Effector memory CD4-positive, alpha-beta T cell (primary cell): Measurements from ENCODE around the gene CTNND2.

ENCODE experiments used
- DNase-seq, 3 donors: peaks; one replicate each; pipeline ENCODE4 v3.0.0-alpha.2; 2020
- H3K27ac ChIP-seq: 2 replicates; pipeline ENCODE4 v1.7.0; 2013; ENCODE audit warnings: mild to moderate bottlenecking, low read length, moderate library complexity; ENCODE audit not compliant: insufficient read depth, poor library complexity, severe bottlenecking
- H3K27me3 ChIP-seq: replicated peaks from 2 replicates; pipeline ENCODE4 v1.7.0; 2013; ENCODE audit warnings: mild to moderate bottlenecking, low read length; ENCODE audit not compliant: insufficient read depth, control insufficient read depth, poor library complexity, severe bottlenecking
- H3K36me3 ChIP-seq: 2 replicates; pipeline ENCODE4 v1.7.0; 2013; ENCODE audit warnings: mild to moderate bottlenecking, low read length, moderate library complexity; ENCODE audit not compliant: control insufficient read depth, insufficient read depth
- H3K4me1 ChIP-seq: 2 replicates; pipeline ENCODE4 v1.7.0; 2013; ENCODE audit warnings: low read length, mild to moderate bottlenecking; ENCODE audit not compliant: control insufficient read depth, insufficient read depth, poor library complexity, severe bottlenecking
- H3K4me3 ChIP-seq: 2 replicates; pipeline ENCODE4 v1.7.0; 2013; ENCODE audit warnings: low read length, low read depth, mild to moderate bottlenecking; ENCODE audit not compliant: insufficient read depth, poor library complexity, severe bottlenecking
- H3K9me3 ChIP-seq: 2 replicates; pipeline ENCODE4 v1.7.0; 2013; ENCODE audit warnings: mild to moderate bottlenecking, low read length, moderate library complexity; ENCODE audit not compliant: control insufficient read depth
- total RNA-seq, 3 donors: gene quantifications; one replicate each; lab custom pipeline; 2026; lab: John Stamatoyannopoulos, UW

Gene CTNND2
- total RNA-seq = 0 to 4.5 (median 0.69) reads per million in 3 donors

DNA sequence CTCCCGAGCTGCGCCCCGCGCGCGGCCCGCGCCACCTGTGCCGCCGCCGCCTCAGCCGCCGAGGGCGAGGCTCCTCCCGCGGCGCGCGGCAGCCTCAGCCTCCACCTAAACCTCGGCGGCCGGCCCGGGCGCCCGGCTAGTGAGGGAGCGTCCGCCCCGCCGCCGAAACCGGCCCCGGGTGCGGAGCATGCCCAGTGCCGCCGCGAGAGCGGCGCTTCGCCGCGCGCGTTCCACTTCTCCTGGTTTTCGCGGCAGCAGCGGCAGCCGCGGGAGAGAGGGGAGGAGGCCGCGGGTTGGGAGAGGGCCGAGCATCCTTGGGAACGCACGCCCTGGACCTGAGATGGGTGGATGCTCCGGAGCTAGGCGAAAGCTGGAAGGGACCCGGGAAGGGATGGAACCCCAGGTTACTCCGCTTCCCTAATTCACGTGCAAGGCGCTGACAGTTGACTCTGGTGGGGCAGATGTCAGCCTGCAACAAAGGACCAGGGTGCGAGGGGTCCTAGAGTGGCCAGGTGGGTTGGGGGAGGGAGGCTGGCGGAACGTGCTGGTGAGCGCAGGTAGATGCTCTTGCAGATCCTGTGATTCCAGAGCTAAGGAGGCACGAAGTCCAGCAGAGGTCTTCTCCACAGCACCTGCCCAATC is at the start of gene CTNND2:
Gene CTNND2, minus strand, starts transcription at position 182 of the 642 bp plus-strand sequence. CDS start 593 bp downstream, outside the sequence.
- Histone ChIP-seq H3K36me3 (no peaks in the 10 kb centered on the region), H3K4me1 (no peaks in the 10 kb centered on the region), H3K27me3 (no peaks in the 10 kb centered on the region), H3K27ac (no peak within 1 kb of the TSS), H3K4me3 (no peak within 1 kb of the TSS), H3K9me3 (no peaks in the 10 kb centered on the region)
- DNase-seq = no peak

DNA sequence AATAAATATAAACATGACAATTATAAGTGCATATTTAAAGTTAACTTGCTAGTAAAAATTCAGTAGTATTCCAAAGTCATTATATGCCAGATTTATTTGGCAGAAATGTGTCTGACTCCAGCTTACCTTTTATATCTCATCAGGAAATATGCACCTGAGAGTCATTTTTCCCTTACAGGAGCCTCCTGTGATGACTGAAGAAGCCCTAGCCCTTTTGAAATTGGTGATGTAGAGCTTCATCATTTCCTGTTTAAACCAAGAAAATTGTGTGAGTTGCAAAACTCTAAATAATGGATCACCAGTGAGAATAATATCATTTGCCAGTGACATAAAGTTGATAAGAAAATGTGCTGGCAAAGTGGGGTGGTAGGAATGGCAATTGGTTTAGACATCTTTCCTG is 42.1 kb upstream of the CTNND2 start:
- no peaks in the 10 kb centered on the region for H3K27me3 ChIP-seq
- H3K4me1 ChIP-seq = no peaks in the 10 kb centered on the region
- H3K4me3 ChIP-seq = no peak overlapping the region
- no peaks in the 10 kb centered on the region for H3K9me3 ChIP-seq
- no peak overlapping the region for H3K27ac ChIP-seq
- no peak for DNase-seq
- no peaks in the 10 kb centered on the region for H3K36me3 ChIP-seq

GRCh38 chr5:11941566-11941965 is 37.3 kb upstream of the CTNND2 start:
- Histone ChIP-seq H3K4me1 (no peaks in the 10 kb centered on the region), H3K9me3 (no peaks in the 10 kb centered on the region), H3K27me3 (no peaks in the 10 kb centered on the region), H3K36me3 (no peaks in the 10 kb centered on the region), H3K27ac (no peak overlapping the region), H3K4me3 (no peak overlapping the region)
- DNase-seq = no peak

DNA sequence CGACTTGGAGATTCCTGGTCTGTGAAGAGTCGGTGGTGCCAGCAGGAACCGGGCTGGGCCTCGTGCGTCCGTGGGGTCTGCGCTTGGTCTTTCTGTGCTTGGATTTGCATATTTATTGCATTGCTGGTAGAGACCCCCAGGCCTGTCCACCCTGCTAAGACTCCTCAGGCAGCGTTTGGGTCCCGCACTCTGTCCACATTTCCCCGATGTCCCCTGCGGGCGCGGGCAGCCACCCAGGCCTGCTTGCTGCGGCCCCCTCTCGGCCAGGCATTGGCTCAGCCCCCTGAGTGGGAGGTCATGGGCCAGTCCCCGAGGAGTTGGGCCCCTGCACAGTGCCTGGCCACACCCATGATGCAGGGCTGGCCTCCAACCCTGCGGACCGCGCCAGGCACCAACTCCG is 27.4 kb upstream of the CTNND2 start:
- no peaks in the 10 kb centered on the region for H3K4me1 ChIP-seq
- no peaks in the 10 kb centered on the region for H3K9me3 ChIP-seq
- no peak overlapping the region for H3K4me3 ChIP-seq
- H3K27ac ChIP-seq = no peak overlapping the region
- no peaks in the 10 kb centered on the region for H3K36me3 ChIP-seq
- H3K27me3 ChIP-seq = no peaks in the 10 kb centered on the region
- no peak for DNase-seq

GRCh38 chr5:11928909-11929308 is 24.7 kb upstream of the CTNND2 start:
- Histone ChIP-seq H3K27ac (no peak overlapping the region), H3K4me1 (no peaks in the 10 kb centered on the region), H3K4me3 (no peak overlapping the region), H3K36me3 (no peaks in the 10 kb centered on the region), H3K27me3 (no peaks in the 10 kb centered on the region), H3K9me3 (no peaks in the 10 kb centered on the region)
- no peak for DNase-seq

DNA sequence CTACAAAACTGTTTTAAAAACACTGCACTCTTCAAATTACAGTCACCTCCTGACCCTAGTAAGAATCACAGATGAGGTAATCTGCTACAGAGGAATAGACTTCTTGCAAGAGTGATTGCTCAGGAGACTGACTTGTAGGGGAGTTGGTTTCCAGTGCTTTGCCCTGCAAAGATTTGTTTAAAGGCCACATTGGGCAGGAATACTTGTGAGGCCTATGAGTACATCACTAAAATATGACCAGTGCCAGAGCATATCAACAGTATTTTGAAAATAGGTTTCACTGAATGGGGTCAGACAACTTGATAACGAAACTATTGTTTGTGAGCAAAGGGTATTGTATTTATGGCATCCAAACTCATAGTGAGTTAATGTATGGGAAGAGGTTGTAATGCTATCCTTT is 21.5 kb upstream of the CTNND2 start:
- H3K4me1 ChIP-seq = no peaks in the 10 kb centered on the region
- H3K27me3 ChIP-seq = no peaks in the 10 kb centered on the region
- no peaks in the 10 kb centered on the region for H3K9me3 ChIP-seq
- no peak for DNase-seq
- H3K36me3 ChIP-seq = no peaks in the 10 kb centered on the region
- H3K27ac ChIP-seq = no peak overlapping the region
- H3K4me3 ChIP-seq = no peak overlapping the region

DNA sequence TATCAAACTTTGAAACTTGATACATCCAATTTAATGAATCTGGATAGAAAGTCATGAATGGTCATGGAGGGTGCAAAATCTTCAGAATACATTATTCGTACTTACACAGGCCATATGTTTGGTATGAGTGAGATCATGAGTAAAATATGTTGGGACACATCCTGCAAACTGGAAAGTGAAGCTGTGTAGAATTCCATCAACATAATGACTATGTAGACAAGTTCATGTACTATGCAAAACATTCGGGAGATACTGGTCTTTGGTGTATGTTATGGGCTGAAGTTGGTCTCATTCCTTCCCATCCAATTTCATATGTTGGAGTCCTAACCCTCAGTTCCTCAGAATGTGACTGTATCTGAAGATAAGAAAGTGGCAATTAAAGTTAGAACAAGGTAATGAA is 18.1 kb upstream of the CTNND2 start:
- DNase-seq = no peak
- H3K27ac ChIP-seq = no peak overlapping the region
- H3K27me3 ChIP-seq = no peaks in the 10 kb centered on the region
- no peak overlapping the region for H3K4me3 ChIP-seq
- H3K4me1 ChIP-seq = no peaks in the 10 kb centered on the region
- no peaks in the 10 kb centered on the region for H3K9me3 ChIP-seq
- H3K36me3 ChIP-seq = no peaks in the 10 kb centered on the region

DNA sequence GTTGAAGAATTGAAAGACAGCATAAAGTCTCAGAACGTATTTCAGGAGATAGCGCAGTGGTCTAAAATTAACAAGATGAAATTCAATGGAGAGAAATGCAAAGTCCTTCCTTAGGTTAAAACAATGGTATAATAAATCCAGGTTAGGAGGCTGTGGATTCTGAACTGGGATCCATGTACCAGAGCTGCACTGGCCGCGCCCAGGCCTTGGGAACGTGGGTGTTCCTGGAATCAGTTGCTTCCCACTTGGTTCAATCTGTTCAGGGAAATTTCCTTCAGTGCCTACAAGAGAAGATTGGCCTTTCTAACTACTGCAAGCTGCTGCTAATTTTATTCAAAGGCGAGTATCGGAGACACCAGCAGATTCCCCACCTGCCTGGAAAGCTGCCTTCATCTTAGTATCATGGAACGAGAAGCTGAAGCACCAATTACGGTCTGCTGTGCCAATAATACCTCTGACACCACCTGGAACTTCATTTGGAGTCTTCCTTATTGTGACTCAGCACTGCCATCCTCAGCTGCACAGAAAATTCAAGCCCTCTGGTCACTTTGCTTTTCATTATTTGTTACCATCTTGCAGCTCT is 14.3 kb upstream of the CTNND2 start:
- Histone ChIP-seq H3K27me3 (no peaks in the 10 kb centered on the region), H3K9me3 (no peaks in the 10 kb centered on the region), H3K27ac (no peak overlapping the region), H3K36me3 (no peaks in the 10 kb centered on the region), H3K4me3 (no peak overlapping the region), H3K4me1 (no peaks in the 10 kb centered on the region)
- DNase-seq = no peak

DNA sequence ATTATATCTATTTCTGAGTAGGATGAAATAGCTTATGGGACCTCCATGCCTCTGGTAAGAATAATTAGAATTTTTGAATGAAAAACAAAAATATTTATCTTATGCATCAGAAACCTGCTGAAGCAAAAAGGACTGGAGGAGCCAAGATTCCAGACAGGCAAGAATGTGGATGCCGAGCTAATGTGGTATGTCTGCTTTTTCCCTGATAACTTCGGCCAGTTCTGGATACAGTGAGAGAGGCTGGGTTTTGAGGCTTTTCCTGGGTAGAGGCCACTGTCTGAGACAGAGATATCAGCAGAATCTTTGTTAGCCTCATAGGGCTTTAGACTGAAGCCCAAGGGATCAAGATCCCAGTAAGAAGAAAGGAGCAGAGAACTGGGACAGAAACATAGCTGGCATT is 5.2 kb upstream of the CTNND2 start:
- no peaks in the 10 kb centered on the region for H3K4me1 ChIP-seq
- no peaks in the 10 kb centered on the region for H3K9me3 ChIP-seq
- no peak for DNase-seq
- H3K27me3 ChIP-seq = no peaks in the 10 kb centered on the region
- H3K36me3 ChIP-seq = no peaks in the 10 kb centered on the region
- no peak overlapping the region for H3K27ac ChIP-seq
- H3K4me3 ChIP-seq = no peak overlapping the region

DNA sequence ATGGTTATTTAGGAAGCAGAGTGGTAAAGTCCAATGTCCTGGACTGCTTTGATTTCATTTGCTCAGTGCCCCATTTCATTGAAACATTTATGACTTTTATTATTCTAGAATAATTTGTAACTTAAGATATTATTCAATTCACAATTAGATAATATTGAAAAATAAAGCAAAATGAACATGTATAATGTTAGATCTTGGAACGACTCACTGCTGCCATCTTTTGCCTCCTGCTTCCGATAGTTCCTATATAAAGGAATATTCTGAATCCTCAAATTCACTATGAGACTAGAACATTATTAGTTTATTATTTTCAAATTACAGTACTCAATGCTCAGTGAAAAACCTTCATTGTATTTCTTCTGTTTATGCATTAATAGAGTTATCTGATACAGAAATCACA is 2.3 kb upstream of the CTNND2 start:
- no peaks in the 10 kb centered on the region for H3K9me3 ChIP-seq
- no peaks in the 10 kb centered on the region for H3K4me1 ChIP-seq
- H3K27me3 ChIP-seq = no peaks in the 10 kb centered on the region
- no peak overlapping the region for H3K27ac ChIP-seq
- no peaks in the 10 kb centered on the region for H3K36me3 ChIP-seq
- no peak for DNase-seq
- no peak overlapping the region for H3K4me3 ChIP-seq
